Peyer's patch (tissue), 4 donors: ENCODE measurements around the gene CHRDL2.

Experiments
- POLR2A ChIP-seq, 2 donors: fragments of 450-650 bp; IDR thresholded peaks; one replicate each; pipeline ENCODE4 v1.5.1; 2017; ENCODE audit warnings: antibody characterized with exemption in 2 of 2, mild to moderate bottlenecking in 2 of 2, moderate library complexity in 2 of 2
- TF ChIP-seq, protein P1 (sequence below), 6 experiments: fragments of 450-650 bp in 4 of 6; fragments of 200-600 bp in 2 of 6; sonication (generic) in 1 of 6; IDR thresholded peaks; one replicate each; pipeline ENCODE4 v1.5.1; 2017 to 2019; ENCODE audit warnings: antibody characterized with exemption in 6 of 6, mild to moderate bottlenecking in 3 of 6, moderate library complexity in 1 of 6

DNA sequence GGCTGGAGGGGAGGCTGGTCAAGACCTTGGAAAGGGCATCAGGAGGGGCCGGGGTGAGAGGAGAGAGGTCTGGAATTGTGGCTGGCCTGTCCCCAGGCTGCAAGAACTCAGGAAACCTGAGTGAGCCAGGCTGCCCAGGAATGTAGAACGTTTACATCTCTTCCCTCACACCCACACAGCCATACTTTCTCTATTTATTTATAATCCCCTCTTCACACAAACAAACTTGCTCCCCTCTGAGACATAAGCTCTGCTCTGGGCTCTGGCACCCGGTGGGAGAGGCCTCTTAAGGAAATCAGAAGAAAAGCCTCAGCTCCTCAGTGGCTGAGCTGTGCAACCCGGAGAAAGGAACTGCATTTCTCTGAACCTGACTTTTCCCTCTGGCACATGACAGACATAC is 5.5 kb downstream of the CHRDL2 start:
- TF ChIP-seq, protein P1, sequence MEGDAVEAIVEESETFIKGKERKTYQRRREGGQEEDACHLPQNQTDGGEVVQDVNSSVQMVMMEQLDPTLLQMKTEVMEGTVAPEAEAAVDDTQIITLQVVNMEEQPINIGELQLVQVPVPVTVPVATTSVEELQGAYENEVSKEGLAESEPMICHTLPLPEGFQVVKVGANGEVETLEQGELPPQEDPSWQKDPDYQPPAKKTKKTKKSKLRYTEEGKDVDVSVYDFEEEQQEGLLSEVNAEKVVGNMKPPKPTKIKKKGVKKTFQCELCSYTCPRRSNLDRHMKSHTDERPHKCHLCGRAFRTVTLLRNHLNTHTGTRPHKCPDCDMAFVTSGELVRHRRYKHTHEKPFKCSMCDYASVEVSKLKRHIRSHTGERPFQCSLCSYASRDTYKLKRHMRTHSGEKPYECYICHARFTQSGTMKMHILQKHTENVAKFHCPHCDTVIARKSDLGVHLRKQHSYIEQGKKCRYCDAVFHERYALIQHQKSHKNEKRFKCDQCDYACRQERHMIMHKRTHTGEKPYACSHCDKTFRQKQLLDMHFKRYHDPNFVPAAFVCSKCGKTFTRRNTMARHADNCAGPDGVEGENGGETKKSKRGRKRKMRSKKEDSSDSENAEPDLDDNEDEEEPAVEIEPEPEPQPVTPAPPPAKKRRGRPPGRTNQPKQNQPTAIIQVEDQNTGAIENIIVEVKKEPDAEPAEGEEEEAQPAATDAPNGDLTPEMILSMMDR (IDR thresholded peaks at IDR 0.05): no peak
- no peak for TF ChIP-seq POLR2A (IDR thresholded peaks at IDR 0.05)
